Measurements from ENCODE around the gene ZBTB7C. TPM values are rescaled to one million over a fixed set of nuclear protein-coding genes. Genes with fewer than 3 reads are reported as not detected.

The ZBTB7C gene
- total RNA-seq, 1 experiment from 2014 or later, result 0.18 TPM

DNA sequence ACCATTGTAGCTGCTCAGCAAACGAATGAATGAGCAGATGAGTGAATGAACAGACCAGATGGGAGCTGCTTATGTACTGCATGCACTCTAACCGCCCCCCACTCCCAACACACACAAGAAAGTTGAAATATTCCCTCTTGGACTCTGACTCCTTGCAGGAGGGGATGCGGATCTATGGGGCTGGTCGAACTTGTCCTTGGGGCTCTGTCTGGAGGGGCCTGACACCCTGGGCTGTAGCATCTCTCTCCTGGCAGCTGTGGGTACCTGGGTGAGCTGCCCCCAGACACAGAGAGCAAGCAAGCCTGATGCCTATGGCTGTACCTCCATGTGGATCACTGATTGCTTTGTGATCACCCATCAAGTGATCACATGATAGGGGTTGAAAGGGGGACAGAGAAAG lies 286.4 kb downstream of the ZBTB7C start:
- Mint-ChIP-seq H3K36me3 (ENCODE audit: insufficient read depth, unreplicated experiment) (no peaks in the 10 kb centered on the region), H3K4me3 (ENCODE audit: unreplicated experiment) (no peak overlapping the region), H3K4me1 (ENCODE audit: low read depth, unreplicated experiment) (no peaks in the 10 kb centered on the region), H3K27me3 (ENCODE audit: insufficient read depth, unreplicated experiment) (peaks cover 3% of the 10 kb centered on the region), H3K9me3 (ENCODE audit: unreplicated experiment) (no peaks in the 10 kb centered on the region), H3K27ac (ENCODE audit: unreplicated experiment) (no peak overlapping the region)
- intact Hi-C loops (cut with micrococcal nuclease; ENCODE audit: unreplicated experiment), result no loop called here
- ChIA-PET CTCF (no interaction called here), POLR2A (no interaction called here)
- TF ChIP-seq CTCF (IDR thresholded peaks at IDR 0.05; ENCODE audit: insufficient read depth in 1 of 2, low read depth in 1 of 2, low read length in 1 of 2, severe bottlenecking in 1 of 2, unreplicated experiment in 1 of 2), result no peak
- Histone ChIP-seq H3K27me3 (replicated peaks; ENCODE audit: control insufficient read depth, insufficient read depth, low read length) (no peaks in the 10 kb centered on the region), H3K4me1 (no peaks in the 10 kb centered on the region), H3K36me3 (ENCODE audit: control insufficient read depth, insufficient read depth, low read length) (no peaks in the 10 kb centered on the region), H3K4me3 (ENCODE audit: low read depth, low read length) (no peak overlapping the region), H3K9me3 (no peaks in the 10 kb centered on the region)
- BruUV-seq (replicated peaks), result no TSS peak
- no peak for DNase-seq

DNA sequence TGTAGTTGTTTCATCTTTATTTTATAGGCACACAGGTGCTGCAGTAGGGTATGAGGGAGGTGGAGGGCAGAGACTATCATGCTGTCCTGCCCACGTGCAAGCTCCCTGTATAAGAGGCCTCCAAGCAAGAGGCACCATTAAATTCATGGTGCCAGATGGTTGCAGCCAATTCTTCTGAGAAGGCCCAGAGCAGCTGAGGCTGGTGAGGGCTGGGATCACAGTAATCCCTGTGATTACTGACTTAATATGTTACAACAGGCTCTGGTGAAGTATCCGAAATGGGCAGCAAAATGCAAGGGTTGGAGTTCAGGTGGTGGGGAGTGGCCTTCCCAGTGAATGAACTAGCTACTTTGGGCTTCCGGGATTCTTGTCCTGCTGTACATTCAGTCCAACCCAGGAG lies 286.8 kb downstream of the ZBTB7C start:
- Histone ChIP-seq H3K27me3 (replicated peaks; ENCODE audit: control insufficient read depth, insufficient read depth, low read length) (no peaks in the 10 kb centered on the region), H3K4me3 (ENCODE audit: low read depth, low read length) (no peak overlapping the region), H3K9me3 (no peaks in the 10 kb centered on the region), H3K4me1 (no peaks in the 10 kb centered on the region), H3K36me3 (ENCODE audit: control insufficient read depth, insufficient read depth, low read length) (no peaks in the 10 kb centered on the region)
- no peak for TF ChIP-seq CTCF (IDR thresholded peaks at IDR 0.05; ENCODE audit: insufficient read depth in 1 of 2, low read depth in 1 of 2, low read length in 1 of 2, severe bottlenecking in 1 of 2, unreplicated experiment in 1 of 2)
- ChIA-PET CTCF (no interaction called here), POLR2A (no interaction called here)
- H3K36me3 Mint-ChIP-seq (ENCODE audit: insufficient read depth, unreplicated experiment), result no peaks in the 10 kb centered on the region
- no peaks in the 10 kb centered on the region for H3K4me1 Mint-ChIP-seq (ENCODE audit: low read depth, unreplicated experiment)
- peaks cover 3% of the 10 kb centered on the region for H3K27me3 Mint-ChIP-seq (ENCODE audit: insufficient read depth, unreplicated experiment)
- no TSS peak for BruUV-seq (replicated peaks)
- H3K4me3 Mint-ChIP-seq (ENCODE audit: unreplicated experiment), result no peak overlapping the region
- no peak overlapping the region for H3K27ac Mint-ChIP-seq (ENCODE audit: unreplicated experiment)
- no peak for DNase-seq
- H3K9me3 Mint-ChIP-seq (ENCODE audit: unreplicated experiment), result no peaks in the 10 kb centered on the region
- intact Hi-C loops (cut with micrococcal nuclease; ENCODE audit: unreplicated experiment), result no loop called here

GRCh38 chr18:48121752-48122151 lies 287.4 kb downstream of the ZBTB7C start:
- ChIA-PET POLR2A (no interaction called here), CTCF (no interaction called here)
- no peak overlapping the region for H3K4me3 Mint-ChIP-seq (ENCODE audit: unreplicated experiment)
- Histone ChIP-seq H3K4me3 (ENCODE audit: low read depth, low read length) (no peak overlapping the region), H3K36me3 (ENCODE audit: control insufficient read depth, insufficient read depth, low read length) (no peaks in the 10 kb centered on the region), H3K4me1 (no peaks in the 10 kb centered on the region), H3K9me3 (no peaks in the 10 kb centered on the region), H3K27me3 (replicated peaks; ENCODE audit: control insufficient read depth, insufficient read depth, low read length) (no peaks in the 10 kb centered on the region)
- intact Hi-C loops (cut with micrococcal nuclease; ENCODE audit: unreplicated experiment), result no loop called here
- H3K27me3 Mint-ChIP-seq (ENCODE audit: insufficient read depth, unreplicated experiment), result peaks cover 3% of the 10 kb centered on the region
- H3K27ac Mint-ChIP-seq (ENCODE audit: unreplicated experiment), result no peak overlapping the region
- BruUV-seq (replicated peaks), result no TSS peak
- no peaks in the 10 kb centered on the region for H3K36me3 Mint-ChIP-seq (ENCODE audit: insufficient read depth, unreplicated experiment)
- no peak for DNase-seq
- H3K4me1 Mint-ChIP-seq (ENCODE audit: low read depth, unreplicated experiment), result no peaks in the 10 kb centered on the region
- no peaks in the 10 kb centered on the region for H3K9me3 Mint-ChIP-seq (ENCODE audit: unreplicated experiment)
- no peak for TF ChIP-seq CTCF (IDR thresholded peaks at IDR 0.05; ENCODE audit: insufficient read depth in 1 of 2, low read depth in 1 of 2, low read length in 1 of 2, severe bottlenecking in 1 of 2, unreplicated experiment in 1 of 2)
